ENCODE measurements around the gene RGL3.
A peak's percentile ranks its signal among the peaks of the same experiment; 100 is the strongest.

RGL3 gene

DNA sequence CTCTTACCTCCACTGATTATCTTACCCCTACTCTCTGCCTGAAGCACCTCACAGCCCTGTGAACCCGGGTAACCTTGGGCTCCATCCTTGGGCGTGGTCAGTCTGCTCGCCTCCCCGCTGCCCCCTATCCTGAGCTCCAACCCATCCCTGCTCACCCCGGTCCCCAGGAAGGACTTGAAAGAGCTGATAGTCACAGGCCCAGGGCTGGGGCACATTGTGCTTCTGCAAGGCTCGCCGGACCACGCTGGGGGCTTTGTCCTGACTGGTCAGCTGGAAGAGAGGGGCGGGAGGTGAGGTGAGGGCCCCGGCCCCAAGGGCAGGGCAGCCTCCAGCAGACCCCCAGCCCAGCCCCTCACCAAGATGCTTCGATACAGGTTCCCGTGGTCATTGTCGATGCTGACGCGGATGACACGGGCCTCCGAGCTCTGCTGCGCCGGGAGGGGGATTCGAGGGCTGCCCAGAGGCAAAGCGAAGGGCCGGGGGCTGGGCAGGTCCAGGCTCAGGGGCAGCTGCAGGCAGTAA is 22.0 kb downstream of the RGL3 start:
- TF ChIP-seq POLR2A (IDR thresholded peaks at IDR 0.05; ENCODE audit: low read length), result no peak
- DNase-seq, result no peak

DNA sequence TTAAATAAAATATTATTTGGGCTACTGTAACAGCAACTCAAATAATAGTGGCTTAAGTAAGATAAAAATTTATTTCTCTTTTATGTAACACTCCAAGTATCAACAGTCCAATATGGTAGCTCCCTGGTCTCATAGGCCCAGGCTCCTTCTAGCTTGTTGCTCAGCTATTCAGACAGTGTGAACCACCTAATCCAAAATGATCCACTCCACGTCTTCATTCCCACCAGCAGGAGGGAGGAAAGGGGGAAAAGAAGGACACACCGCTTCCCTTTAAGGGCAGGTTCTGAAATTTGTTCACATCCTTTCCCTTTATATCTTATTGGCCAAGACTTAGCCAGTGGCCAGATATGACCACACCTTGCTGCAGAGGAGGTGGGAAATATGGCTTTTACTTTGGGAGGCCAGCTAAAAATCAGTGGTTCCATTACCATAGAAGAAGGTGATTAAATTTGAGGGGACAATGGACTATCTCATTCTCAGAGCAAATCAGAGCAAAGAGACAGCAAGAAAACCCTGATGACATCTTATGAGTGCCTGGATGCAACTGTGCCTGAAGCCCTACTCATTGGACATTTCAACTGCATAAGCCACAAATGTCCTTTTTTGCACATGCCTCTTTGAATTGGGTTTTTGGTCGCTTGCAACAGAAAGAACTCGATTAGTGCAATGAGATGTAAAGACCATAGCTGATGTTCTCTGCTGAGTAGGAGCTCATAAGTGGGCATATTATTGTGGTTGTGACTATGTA is 28.0 kb downstream of the RGL3 start:
- DNase-seq, result no peak
- TF ChIP-seq POLR2A (IDR thresholded peaks at IDR 0.05; ENCODE audit: low read length) (no peak), GATA1 (IDR thresholded peaks at IDR 0.05; ENCODE audit: low read depth, low read length) (no peak)

DNA sequence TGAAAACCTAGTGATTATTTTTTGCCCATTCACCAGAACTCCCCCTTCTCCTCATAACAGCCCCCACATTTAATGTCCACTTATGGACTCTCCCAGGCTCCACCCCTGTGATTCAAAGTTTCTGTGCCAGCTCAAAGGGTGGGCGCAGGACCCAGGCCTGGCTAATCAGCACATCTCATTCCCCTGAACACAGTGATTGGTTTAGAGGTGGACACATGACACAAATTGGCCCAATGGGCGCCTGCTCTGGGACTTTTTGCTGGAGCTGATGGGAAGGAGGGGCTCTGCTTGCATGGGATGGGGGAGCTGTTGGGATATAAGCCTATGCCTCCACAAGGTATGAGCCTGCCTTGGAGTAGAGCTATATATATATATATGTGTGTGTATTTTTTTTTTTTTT is 28.8 kb downstream of the RGL3 start:
- no peak for DNase-seq
- TF ChIP-seq GATA1 (IDR thresholded peaks at IDR 0.05; ENCODE audit: low read depth, low read length) (no peak), POLR2A (IDR thresholded peaks at IDR 0.05; ENCODE audit: low read length) (no peak)

DNA sequence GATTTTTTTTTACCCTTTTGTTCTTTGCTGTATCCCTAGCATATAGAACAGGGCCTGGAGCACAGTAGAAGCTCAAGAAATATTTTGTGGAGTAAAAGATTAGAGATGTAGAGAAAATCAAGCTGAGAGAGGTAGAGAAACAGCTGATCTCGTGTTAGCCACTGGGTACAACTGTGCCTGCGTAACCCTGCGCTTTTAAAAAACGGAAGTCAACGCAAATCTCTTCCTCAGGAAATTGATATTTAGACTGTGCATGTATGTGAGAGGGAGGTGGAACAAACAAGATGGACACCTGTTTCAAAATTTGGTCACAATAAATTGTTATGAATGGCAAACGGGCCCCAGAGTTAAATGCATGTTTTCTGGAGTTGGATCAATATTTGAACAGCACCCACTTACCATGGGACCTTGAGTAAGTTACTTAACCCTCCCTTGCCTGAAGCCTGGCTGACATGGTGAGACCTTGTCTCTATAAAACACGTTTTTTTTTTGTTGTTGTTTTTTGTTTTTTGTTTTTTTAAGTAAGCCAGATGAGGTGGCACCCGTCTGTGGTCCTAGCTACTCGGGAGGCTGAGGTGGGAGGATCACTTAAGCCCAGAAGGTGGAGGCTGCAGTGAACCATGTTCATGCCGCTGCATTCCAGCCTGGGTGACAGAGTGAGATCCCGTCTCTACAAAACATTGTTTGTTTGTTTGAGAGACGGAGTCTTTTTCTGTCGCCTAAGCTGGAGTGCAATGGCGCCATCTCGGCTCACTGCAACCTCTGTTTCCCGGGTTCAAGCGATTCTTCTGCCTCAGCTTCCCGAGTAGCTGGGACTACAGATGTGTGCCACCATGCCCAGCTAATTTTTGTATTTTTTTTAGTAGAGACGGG is 31.7 kb downstream of the RGL3 start:
- TF ChIP-seq GATA1 (IDR thresholded peaks at IDR 0.05; ENCODE audit: low read depth, low read length) (no peak), POLR2A (IDR thresholded peaks at IDR 0.05; ENCODE audit: low read length) (no peak)
- no peak for DNase-seq

DNA sequence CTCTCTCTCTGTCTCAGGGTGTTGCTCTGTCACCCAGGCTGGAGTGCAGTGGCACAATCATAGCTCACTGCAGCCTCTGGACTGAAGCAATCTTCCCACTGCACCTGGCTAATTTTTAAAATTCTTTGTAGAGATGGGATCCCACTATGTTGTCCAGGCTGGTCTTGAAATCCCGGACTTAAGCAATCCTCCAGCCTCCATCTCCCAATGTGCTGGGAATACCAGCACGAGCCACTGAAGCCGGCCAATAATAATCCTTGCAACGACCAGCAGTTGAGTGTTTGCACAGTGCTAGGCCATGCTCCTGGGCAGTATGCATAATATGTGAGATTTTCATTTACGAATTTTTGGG is 34.4 kb downstream of the RGL3 start:
- TF ChIP-seq GATA1 (IDR thresholded peaks at IDR 0.05; ENCODE audit: low read depth, low read length) (no peak), POLR2A (IDR thresholded peaks at IDR 0.05; ENCODE audit: low read length) (no peak)
- peak; percentile 53 to 54 for DNase-seq

DNA sequence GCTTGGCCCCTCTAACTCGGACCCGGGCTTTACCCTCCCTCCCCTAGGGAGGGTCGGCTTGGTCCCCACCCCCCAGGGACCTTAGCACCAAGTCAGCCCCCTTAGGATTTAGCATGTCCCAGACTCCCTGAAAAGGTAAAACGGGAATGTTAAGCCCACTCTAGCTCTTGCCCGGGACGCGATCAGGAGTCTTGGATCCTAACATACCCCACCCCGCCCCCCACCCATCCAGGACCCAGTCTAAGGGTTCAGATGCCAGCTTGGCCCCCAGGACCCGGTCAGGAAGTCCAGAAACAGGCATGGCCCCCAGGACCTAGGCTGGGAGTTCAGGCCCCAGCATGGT is 35.4 kb downstream of the RGL3 start:
- DNase-seq, result no peak
- TF ChIP-seq GATA1 (IDR thresholded peaks at IDR 0.05; ENCODE audit: low read depth, low read length) (no peak), POLR2A (IDR thresholded peaks at IDR 0.05; ENCODE audit: low read length) (no peak)

DNA sequence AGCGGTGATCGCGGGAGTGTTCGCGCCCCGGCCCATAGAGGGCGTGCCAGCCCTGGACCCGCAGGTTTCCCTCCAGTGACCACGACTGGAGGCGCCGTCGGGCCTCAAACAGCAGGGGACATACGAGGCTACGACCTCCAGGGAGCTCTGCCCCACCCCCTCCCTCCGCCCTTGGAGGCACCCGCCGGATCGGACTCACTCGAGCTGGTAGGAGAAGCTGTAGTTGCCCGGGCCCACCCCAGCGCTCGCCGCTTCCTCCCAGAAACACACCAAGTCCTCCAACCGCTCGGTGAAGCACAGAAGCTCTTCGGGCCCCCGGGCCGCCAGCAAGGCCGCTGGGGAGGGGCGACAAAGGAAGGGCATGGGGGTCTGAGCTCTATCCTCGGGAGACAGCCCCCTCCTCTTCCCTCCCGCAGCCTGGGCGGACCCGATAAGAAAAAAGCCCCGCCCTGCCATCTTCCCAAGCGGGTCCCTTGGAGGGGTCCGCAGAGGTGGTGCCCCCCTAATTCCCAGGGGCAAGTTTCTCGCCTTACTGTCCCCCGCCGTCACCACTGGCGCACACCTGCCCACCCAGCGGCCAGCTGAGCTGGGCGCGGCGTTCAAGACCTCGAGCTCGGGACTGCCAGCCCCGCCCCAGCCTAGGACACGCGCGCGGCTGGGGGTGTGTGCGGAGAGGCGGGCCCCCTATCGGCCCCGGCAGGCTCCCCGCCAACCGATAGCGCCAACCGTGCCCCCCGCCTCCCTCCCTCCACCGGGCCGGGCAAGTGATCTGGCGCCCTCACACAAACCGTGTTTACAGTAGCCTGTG is 36.0 kb downstream of the RGL3 start:
- TF ChIP-seq GATA1 (IDR thresholded peaks at IDR 0.05; ENCODE audit: low read depth, low read length), result no peak
- peak; percentile 33 for TF ChIP-seq POLR2A (IDR thresholded peaks at IDR 0.05; ENCODE audit: low read length)
- DNase-seq, result peak; percentile 96

DNA sequence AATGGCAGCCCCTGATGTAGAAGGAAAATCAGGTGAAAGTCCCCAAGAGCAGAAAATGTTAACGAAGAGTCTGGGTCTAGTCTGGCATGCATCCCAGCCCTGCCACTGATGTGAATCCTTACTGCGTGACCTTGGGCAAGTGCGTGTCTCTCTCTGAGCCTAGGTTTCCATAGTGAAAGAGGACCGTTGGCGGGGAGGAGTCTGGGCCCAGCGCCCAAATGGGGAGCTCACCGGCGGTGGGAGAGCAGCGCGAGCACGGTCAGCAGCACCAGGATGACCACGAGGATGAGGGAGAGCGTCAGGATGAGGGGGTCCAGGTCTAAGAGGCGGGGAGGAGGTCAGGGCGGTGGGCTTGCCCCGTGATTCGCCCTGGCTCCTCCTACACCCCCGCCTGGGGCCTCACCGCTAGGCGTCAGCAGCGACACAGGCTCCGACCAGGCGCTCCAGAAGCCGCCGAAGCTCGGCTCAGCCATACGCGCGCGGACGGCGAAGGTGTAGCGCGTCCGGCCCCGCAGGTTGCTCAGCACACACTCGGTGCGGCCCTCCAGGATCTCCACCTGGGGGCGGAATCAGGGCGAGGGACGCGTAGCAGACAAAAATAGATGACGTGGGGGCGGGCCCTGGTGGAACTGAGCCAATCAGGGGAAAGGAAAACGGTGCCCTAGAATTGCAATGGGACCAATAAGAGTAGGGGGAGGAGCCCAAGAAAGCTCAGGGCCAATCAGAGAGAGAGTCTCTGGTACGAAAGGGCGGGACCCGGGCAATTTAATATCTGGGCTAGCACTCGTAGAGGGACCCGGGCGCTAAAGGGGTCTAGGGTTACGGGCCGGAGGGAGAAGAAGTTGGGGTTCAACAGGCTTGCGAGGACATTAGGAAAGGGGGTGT is 38.2 kb downstream of the RGL3 start:
- DNase-seq, result peak; percentile 93
- peak; percentile 49 for TF ChIP-seq POLR2A (IDR thresholded peaks at IDR 0.05; ENCODE audit: low read length)
- TF ChIP-seq GATA1 (IDR thresholded peaks at IDR 0.05; ENCODE audit: low read depth, low read length), result no peak

DNA sequence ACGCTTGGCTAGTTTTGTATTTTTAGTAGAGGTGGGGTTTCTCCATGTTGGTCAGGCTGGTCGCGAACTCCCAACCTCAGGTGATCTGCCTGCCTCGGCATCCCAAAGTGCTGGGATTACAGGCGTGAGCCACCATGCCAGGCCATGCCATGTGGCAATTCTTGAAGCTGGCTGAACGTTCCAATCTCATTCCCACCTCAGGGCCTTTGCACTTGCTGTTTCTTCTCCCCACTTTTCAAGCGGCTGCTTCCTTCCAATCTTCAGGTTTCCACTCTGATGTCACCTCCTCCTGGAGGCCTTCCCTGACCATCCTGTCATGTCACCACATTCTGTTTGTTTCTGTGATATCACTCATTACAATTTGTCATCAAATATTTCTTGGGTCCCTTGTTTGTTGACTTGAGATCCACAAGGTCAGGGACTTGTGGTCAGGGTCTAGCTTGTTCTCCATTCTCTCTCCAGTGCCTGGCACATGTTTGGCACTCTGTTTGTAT is 39.2 kb downstream of the RGL3 start:
- TF ChIP-seq POLR2A (IDR thresholded peaks at IDR 0.05; ENCODE audit: low read length) (peak; percentile 1), GATA1 (IDR thresholded peaks at IDR 0.05; ENCODE audit: low read depth, low read length) (no peak)
- no peak for DNase-seq

DNA sequence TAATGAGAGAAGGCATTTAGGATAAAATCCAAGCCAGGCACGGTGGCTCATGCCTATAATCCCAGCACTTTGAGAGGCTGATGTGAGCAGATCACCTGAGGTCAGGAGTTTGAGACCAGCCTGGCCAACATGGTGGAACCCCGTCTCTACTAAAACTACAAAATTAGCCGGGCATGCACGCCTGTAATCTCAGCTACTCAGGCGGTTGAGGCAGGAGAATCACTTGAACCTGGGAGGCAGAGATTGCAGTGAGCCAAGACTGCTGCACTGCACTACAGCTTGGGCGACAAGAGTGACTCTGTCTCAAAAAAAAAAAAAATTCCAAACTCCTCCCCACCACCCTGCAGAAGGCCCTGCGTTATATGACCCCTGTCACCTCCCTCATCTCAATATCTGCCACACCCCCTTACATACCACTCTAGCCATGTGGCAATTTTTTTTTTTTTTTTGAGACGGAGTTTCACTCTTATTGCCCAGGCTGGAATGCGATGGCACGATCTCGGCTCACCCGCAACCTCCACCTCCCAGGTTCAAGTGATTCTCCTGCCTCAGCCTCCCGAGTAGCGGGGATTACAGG is 39.8 kb downstream of the RGL3 start:
- DNase-seq, result peak in 1 of 2 experiments; percentile 53
- TF ChIP-seq POLR2A (IDR thresholded peaks at IDR 0.05; ENCODE audit: low read length), result peak; percentile 25

DNA sequence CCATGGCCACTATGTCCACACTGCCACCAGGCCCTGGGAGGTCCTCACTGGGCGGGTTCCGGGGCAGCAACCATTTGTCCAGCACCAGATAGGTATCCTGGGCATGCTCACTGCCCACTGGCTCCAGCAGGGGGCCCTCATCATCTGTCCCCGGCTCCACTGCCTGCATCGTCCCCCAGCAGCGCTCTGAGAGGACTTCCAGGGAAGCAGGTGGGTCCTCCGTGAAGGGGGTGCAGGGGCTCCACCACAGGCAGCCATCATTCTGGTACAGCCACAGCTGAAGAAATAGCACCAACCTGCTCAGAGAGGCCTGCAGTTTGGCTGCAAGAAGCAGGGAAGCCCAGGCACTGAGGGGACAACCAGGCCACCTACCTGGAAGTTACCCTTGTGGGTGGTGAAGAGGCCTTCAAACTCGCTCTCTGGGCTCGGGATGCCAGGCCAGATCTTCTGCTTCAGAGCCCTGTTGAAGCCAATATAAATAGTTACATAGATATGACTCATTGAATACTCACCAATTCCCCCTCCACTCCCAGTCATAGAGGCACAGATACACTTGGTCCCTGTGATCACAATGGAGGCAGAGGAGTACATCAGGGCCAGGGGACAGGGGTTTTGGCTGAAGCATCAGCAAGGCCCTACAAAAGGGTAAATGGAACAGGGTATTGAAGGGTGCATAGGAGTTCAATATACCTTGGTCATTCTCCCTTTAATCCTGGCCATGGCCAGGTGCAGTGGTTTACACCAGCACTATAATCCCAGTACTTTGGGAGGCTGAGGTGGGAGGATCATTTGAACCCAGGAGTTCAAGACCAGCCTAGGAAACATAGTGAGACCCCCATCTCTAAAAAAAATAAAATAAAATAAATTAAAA is 40.6 kb downstream of the RGL3 start:
- TF ChIP-seq POLR2A (IDR thresholded peaks at IDR 0.05; ENCODE audit: low read length), result no peak
- no peak for TF ChIP-seq GATA1 (IDR thresholded peaks at IDR 0.05; ENCODE audit: low read depth, low read length)
- peak; percentile 58 to 63 for DNase-seq

DNA sequence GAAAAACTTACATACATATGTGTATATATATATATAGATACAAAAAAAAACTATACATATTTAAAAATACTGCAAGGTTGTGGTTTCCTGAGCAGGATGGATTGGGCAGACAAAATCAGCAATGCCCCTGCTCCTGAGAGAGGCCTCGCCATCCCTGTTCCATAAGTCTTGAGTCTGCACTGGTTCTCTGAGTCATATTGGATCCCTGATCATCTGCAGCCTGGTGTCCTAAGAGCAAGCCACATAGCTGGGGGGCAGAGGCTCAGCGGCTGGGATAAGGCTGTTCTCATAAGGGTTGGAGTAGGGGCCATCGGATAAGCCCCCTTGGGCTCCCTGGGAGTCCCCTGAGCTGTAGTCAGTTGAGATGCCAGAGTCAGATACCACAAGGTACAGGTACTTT is 41.4 kb downstream of the RGL3 start:
- no peak for DNase-seq
- TF ChIP-seq GATA1 (IDR thresholded peaks at IDR 0.05; ENCODE audit: low read depth, low read length), result no peak
- no peak for TF ChIP-seq POLR2A (IDR thresholded peaks at IDR 0.05; ENCODE audit: low read length)
